ENCODE measurements around the gene SKIC3.

DNA sequence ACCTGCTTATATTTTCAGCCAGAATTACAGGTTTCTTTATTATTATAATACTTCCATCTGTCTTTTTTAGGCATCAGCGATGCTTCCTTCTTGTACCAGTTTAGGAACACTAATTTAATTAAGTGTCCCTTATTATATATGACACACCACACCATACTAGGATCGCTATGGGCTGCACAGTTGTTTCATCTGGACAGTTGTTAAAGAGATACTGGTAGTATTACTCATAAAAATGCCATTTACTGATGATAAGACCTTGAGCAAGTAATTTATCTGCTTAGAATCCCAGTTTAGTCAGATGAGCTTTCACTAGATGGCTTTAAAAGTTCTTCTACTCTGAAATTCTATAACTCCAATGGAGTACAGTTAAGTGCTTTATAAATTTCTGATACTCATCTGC is 17.2 kb upstream of the SKIC3 start:
- TF ChIP-seq, protein P1, sequence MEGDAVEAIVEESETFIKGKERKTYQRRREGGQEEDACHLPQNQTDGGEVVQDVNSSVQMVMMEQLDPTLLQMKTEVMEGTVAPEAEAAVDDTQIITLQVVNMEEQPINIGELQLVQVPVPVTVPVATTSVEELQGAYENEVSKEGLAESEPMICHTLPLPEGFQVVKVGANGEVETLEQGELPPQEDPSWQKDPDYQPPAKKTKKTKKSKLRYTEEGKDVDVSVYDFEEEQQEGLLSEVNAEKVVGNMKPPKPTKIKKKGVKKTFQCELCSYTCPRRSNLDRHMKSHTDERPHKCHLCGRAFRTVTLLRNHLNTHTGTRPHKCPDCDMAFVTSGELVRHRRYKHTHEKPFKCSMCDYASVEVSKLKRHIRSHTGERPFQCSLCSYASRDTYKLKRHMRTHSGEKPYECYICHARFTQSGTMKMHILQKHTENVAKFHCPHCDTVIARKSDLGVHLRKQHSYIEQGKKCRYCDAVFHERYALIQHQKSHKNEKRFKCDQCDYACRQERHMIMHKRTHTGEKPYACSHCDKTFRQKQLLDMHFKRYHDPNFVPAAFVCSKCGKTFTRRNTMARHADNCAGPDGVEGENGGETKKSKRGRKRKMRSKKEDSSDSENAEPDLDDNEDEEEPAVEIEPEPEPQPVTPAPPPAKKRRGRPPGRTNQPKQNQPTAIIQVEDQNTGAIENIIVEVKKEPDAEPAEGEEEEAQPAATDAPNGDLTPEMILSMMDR (IDR thresholded peaks at IDR 0.05; ENCODE audit: poor library complexity): no peak
- no peak for TF ChIP-seq EZH2 (IDR thresholded peaks at IDR 0.05; ENCODE audit: borderline replicate concordance)

All from hepatocyte (in vitro differentiated cells).